ENCODE results near the gene STMND1. TPM values are rescaled to one million over a fixed set of nuclear protein-coding genes. Genes with fewer than 3 reads are reported as not detected.

Gene STMND1
- polyA plus RNA-seq, 1 experiment: not detected

GRCh38 chr6:17150096-17150495, 48.2 kb downstream of the STMND1 start:
- no peak overlapping the region for H3K27ac ChIP-seq (ENCODE audit: low read depth, low read length)
- H3K4me3 ChIP-seq (ENCODE audit: low read depth, low read length): no peak overlapping the region
- TF ChIP-seq, protein P1, sequence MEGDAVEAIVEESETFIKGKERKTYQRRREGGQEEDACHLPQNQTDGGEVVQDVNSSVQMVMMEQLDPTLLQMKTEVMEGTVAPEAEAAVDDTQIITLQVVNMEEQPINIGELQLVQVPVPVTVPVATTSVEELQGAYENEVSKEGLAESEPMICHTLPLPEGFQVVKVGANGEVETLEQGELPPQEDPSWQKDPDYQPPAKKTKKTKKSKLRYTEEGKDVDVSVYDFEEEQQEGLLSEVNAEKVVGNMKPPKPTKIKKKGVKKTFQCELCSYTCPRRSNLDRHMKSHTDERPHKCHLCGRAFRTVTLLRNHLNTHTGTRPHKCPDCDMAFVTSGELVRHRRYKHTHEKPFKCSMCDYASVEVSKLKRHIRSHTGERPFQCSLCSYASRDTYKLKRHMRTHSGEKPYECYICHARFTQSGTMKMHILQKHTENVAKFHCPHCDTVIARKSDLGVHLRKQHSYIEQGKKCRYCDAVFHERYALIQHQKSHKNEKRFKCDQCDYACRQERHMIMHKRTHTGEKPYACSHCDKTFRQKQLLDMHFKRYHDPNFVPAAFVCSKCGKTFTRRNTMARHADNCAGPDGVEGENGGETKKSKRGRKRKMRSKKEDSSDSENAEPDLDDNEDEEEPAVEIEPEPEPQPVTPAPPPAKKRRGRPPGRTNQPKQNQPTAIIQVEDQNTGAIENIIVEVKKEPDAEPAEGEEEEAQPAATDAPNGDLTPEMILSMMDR (IDR thresholded peaks at IDR 0.05; ENCODE audit: low read depth, low read length): no peak
- peaks cover 5% of the 10 kb centered on the region for H3K27me3 ChIP-seq (ENCODE audit: control insufficient read depth, insufficient read depth, low read length)
- H3K9me3 ChIP-seq (ENCODE audit: control insufficient read depth, insufficient read depth, low read length): peaks cover 2% of the 10 kb centered on the region; the same call in 1 of the 2 replicates
- ChIA-PET CTCF (no interaction called here), POLR2A (no interaction called here)
- DNase-seq (ENCODE audit: low read depth, low spot score): no peak

DNA sequence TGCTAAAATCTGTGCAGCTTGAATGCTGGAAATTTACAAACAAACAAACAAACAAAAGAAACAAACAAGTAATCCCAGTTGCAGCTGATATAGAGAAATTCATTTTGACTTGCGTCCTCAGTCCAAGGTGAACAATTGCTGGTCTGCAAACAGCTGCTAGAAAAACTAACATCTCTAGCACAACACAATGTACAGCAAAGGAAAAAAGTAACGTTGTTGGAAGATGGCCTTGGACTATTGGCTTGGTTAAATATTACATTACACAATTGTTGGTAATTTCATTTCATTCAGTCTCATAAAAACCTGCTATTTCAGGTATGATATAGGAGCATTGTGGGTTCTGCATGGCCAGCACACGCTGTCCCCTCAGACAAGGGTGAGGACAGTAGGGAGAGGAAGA, 50.0 kb downstream of the STMND1 start:
- CTCF ChIA-PET: interaction anchor here (1.3 kb wide), 1 partner anchor 652 kb away, joined by 3 read pairs; no protein-coding TSS in a partner anchor
- POLR2A ChIA-PET: no interaction called here
- no peak for DNase-seq (ENCODE audit: low read depth, low spot score)

GRCh38 chr6:17152703-17153102, 50.9 kb downstream of the STMND1 start:
- DNase-seq (ENCODE audit: low read depth, low spot score): no peak
- ChIA-PET CTCF (interaction anchor here (1.3 to 2.9 kb wide), 2 partner anchors 432 to 651 kb away, joined by 3 to 21 read pairs; no protein-coding TSS in a partner anchor), POLR2A (no interaction called here)
- TF ChIP-seq, protein P1 (IDR thresholded peaks at IDR 0.05; ENCODE audit: low read depth, low read length): no peak
- no peak overlapping the region for H3K27ac ChIP-seq (ENCODE audit: low read depth, low read length)
- H3K27me3 ChIP-seq (ENCODE audit: control insufficient read depth, insufficient read depth, low read length): peaks cover 4% of the 10 kb centered on the region
- H3K4me3 ChIP-seq (ENCODE audit: low read depth, low read length): no peak overlapping the region
- peaks cover 2% of the 10 kb centered on the region; the same call in 1 of the 2 replicates for H3K9me3 ChIP-seq (ENCODE audit: control insufficient read depth, insufficient read depth, low read length)

More for the DNA sequence above, 50.0 kb downstream of the STMND1 start:
- Histone ChIP-seq H3K27ac (ENCODE audit: low read depth, low read length) (no peak overlapping the region), H3K9me3 (ENCODE audit: control insufficient read depth, insufficient read depth, low read length) (peaks cover 2% of the 10 kb centered on the region; the same call in 1 of the 2 replicates), H3K27me3 (ENCODE audit: control insufficient read depth, insufficient read depth, low read length) (peaks cover 4% of the 10 kb centered on the region), H3K4me3 (ENCODE audit: low read depth, low read length) (no peak overlapping the region)
- TF ChIP-seq, protein P1 (IDR thresholded peaks at IDR 0.05; ENCODE audit: low read depth, low read length): no peak

- Histone ChIP-seq H3K27ac (ENCODE audit: low read depth, low read length) (no peak overlapping the region), H3K4me3 (ENCODE audit: low read depth, low read length) (no peak overlapping the region), H3K27me3 (ENCODE audit: control insufficient read depth, insufficient read depth, low read length) (peaks cover 2% of the 10 kb centered on the region), H3K9me3 (ENCODE audit: control insufficient read depth, insufficient read depth, low read length) (peaks cover 2% of the 10 kb centered on the region; the same call in 1 of the 2 replicates)
- peak; percentile 69 for DNase-seq (ENCODE audit: low read depth, low spot score)
- ChIA-PET POLR2A (interaction anchor here (1.0 kb wide), 1 partner anchor 428 kb away, joined by 3 read pairs; no protein-coding TSS in a partner anchor), CTCF (interaction anchor here (0.6 to 2.4 kb wide), 21 partner anchors 8 to 1044 kb away, joined by 3 to 34 read pairs (median 3); partner anchors contain the start of gene CAP2)
- TF ChIP-seq, protein P1 (IDR thresholded peaks at IDR 0.05; ENCODE audit: low read depth, low read length): peak; percentile 74
Measured at GRCh38 chr6:17156112-17156921, 54.5 kb downstream of the STMND1 start.

DNA sequence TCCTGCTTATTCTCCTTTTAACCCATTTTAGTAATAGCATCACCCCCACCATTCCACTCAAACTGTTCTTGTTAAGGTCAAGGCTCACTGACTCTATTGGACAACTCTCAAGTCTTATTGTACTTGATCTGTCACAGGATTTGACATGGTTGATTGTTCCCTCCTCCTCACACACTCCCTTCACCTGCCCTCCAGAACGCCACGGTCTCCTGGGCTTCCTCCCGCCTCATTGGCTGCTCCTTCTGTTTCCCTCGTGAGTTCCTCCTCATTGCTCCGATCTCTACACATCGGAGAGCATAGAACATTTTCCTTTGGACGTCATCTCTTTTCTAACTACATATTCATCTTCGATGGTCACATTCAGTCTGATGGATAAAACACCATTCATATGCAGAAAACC, 55.1 kb downstream of the STMND1 start:
- ChIA-PET CTCF (interaction anchor here (0.8 to 2.4 kb wide), 8 partner anchors 13 to 647 kb away, joined by 3 to 34 read pairs (median 3); no protein-coding TSS in a partner anchor), POLR2A (interaction anchor here (1.0 kb wide), 1 partner anchor 427 kb away, joined by 3 read pairs; no protein-coding TSS in a partner anchor)
- Histone ChIP-seq H3K27ac (ENCODE audit: low read depth, low read length) (no peak overlapping the region), H3K4me3 (ENCODE audit: low read depth, low read length) (no peak overlapping the region), H3K27me3 (ENCODE audit: control insufficient read depth, insufficient read depth, low read length) (peaks cover 2% of the 10 kb centered on the region), H3K9me3 (ENCODE audit: control insufficient read depth, insufficient read depth, low read length) (peaks cover 2% of the 10 kb centered on the region; the same call in 1 of the 2 replicates)
- TF ChIP-seq, protein P1 (IDR thresholded peaks at IDR 0.05; ENCODE audit: low read depth, low read length): no peak
- no peak for DNase-seq (ENCODE audit: low read depth, low spot score)
